H9 (cell line): ENCODE measurements around the gene DYNC2H1. TPM values are rescaled to one million over a fixed set of nuclear protein-coding genes. Genes with fewer than 3 reads are reported as not detected.

Source experiments
- DNase-seq: peaks from one replicate; pipeline ENCODE4 v3.0.0-alpha.2; 2017
- H2AFZ ChIP-seq: one replicate; pipeline ENCODE4 v1.6.1; 2013; ENCODE audit warnings: mild to moderate bottlenecking, low read length, control low read depth, moderate library complexity
- H2AK5ac ChIP-seq: 2 replicates; pipeline ENCODE4 v1.6.1; 2013; ENCODE audit warnings: low read length, control low read depth, mixed read lengths; ENCODE audit not compliant: insufficient read length
- H2BK120ac ChIP-seq: one replicate; pipeline ENCODE4 v1.6.1; 2013; ENCODE audit warnings: low read depth, mild to moderate bottlenecking, low read length, control low read depth, inconsistent platforms; ENCODE audit not compliant: poor library complexity, severe bottlenecking
- H2BK12ac ChIP-seq: 2 replicates; pipeline ENCODE4 v1.6.1; 2013; ENCODE audit warnings: low read length, control low read depth, mixed read lengths, low read depth; ENCODE audit not compliant: insufficient read length
- H2BK15ac ChIP-seq: 2 replicates; pipeline ENCODE4 v1.6.1; 2013; ENCODE audit warnings: low read depth, low read length, control low read depth
- H2BK20ac ChIP-seq: one replicate; pipeline ENCODE4 v1.6.1; 2013; ENCODE audit warnings: low read depth, mild to moderate bottlenecking, low read length, control low read depth, inconsistent platforms; ENCODE audit not compliant: poor library complexity, severe bottlenecking
- H2BK5ac ChIP-seq: 2 replicates; pipeline ENCODE4 v1.6.1; 2013; ENCODE audit warnings: low read length, control low read depth, mixed read lengths; ENCODE audit not compliant: insufficient read length
- H3K14ac ChIP-seq: 2 replicates; pipeline ENCODE4 v1.6.1; 2013; ENCODE audit warnings: low read length, control low read depth; ENCODE audit not compliant: insufficient read depth
- H3K18ac ChIP-seq: 2 replicates; pipeline ENCODE4 v1.6.1; 2013; ENCODE audit warnings: low read depth, mild to moderate bottlenecking, mixed read lengths, low read length, control low read depth; ENCODE audit not compliant: insufficient read length
- H3K23ac ChIP-seq: 2 replicates; pipeline ENCODE4 v1.6.1; 2013; ENCODE audit warnings: low read length, control low read depth, mixed read lengths, low read depth; ENCODE audit not compliant: insufficient read length
- H3K23me2 ChIP-seq: 2 replicates; pipeline ENCODE4 v1.6.1; 2013; ENCODE audit warnings: low read depth, mild to moderate bottlenecking, mixed read lengths, low read length, control low read depth; ENCODE audit not compliant: insufficient read length, poor library complexity, severe bottlenecking
- H3K27ac ChIP-seq: 2 replicates; pipeline ENCODE4 v1.5.1; 2013; ENCODE audit warnings: low read length, control low read depth, mixed read lengths, low read depth; ENCODE audit not compliant: insufficient read length
- H3K27me3 ChIP-seq: 2 replicates; pipeline ENCODE4 v1.6.1; 2013; ENCODE audit warnings: low read length, control low read depth, inconsistent platforms; ENCODE audit not compliant: insufficient read depth
- H3K4ac ChIP-seq: 2 replicates; pipeline ENCODE4 v1.6.1; 2013; ENCODE audit warnings: low read depth, mild to moderate bottlenecking, control low read depth, inconsistent platforms, low read length, moderate library complexity
- H3K4me1 ChIP-seq: 2 replicates; pipeline ENCODE4 v1.6.1; 2013; ENCODE audit warnings: low read length, control low read depth, inconsistent platforms; ENCODE audit not compliant: insufficient read depth
- H3K4me2 ChIP-seq: 2 replicates; pipeline ENCODE4 v1.6.1; 2013; ENCODE audit warnings: low read length, control low read depth, mixed read lengths; ENCODE audit not compliant: insufficient read length, insufficient read depth
- H3K56ac ChIP-seq: 2 replicates; pipeline ENCODE4 v1.6.1; 2013; ENCODE audit warnings: low read depth, mild to moderate bottlenecking, mixed read lengths, low read length, control low read depth; ENCODE audit not compliant: insufficient read length
- H3K79me1 ChIP-seq: 2 replicates; pipeline ENCODE4 v1.6.1; 2013; ENCODE audit warnings: low read depth, mild to moderate bottlenecking, moderate library complexity, low read length, control low read depth, inconsistent platforms; ENCODE audit not compliant: insufficient read depth, poor library complexity, severe bottlenecking
- H3K79me2 ChIP-seq: 2 replicates; pipeline ENCODE4 v1.6.1; 2013; ENCODE audit warnings: low read length, control low read depth, inconsistent platforms; ENCODE audit not compliant: insufficient read depth
- H3K9ac ChIP-seq: 2 replicates; pipeline ENCODE4 v1.6.1; 2013; ENCODE audit warnings: low read length, control low read depth, mixed read lengths; ENCODE audit not compliant: insufficient read length; ENCODE audit errors: extremely low read depth
- H3K9me3 ChIP-seq: one replicate; pipeline ENCODE4 v1.6.1; 2013; ENCODE audit warnings: low read depth, low read length, inconsistent platforms; ENCODE audit not compliant: control insufficient read depth
- H3T11ph ChIP-seq: one replicate; pipeline ENCODE4 v1.6.1; 2013; ENCODE audit warnings: mild to moderate bottlenecking, low read length, control low read depth, inconsistent platforms
- H4K20me1 ChIP-seq: one replicate; pipeline ENCODE4 v1.6.1; 2013; ENCODE audit not compliant: control insufficient read depth, insufficient read length, insufficient read depth
- H4K5ac ChIP-seq: 2 replicates; pipeline ENCODE4 v1.6.1; 2013; ENCODE audit warnings: low read depth, mild to moderate bottlenecking, mixed read lengths, low read length, control low read depth; ENCODE audit not compliant: insufficient read length
- H4K8ac ChIP-seq: replicated peaks from 2 replicates; pipeline ENCODE4 v1.6.1; 2013; ENCODE audit warnings: low read length, control low read depth, mixed read lengths, low read depth; ENCODE audit not compliant: insufficient read length
- H4K91ac ChIP-seq: 2 replicates; pipeline ENCODE4 v1.6.1; 2013; ENCODE audit warnings: low read depth, mild to moderate bottlenecking, moderate library complexity, mixed read lengths, low read length, control low read depth; ENCODE audit not compliant: insufficient read length
- H3K27ac Mint-ChIP-seq, 3 experiments: 2 replicates in 2 of 3; 3 replicates in 1 of 3; pipeline ENCODE4 v1.8.0; 2020 to 2021; ENCODE audit warnings: mixed read lengths in 3 of 3, mild to moderate bottlenecking in 1 of 3, moderate library complexity in 1 of 3
- H3K27me3 Mint-ChIP-seq: 2 replicates; pipeline ENCODE4 v1.8.0; 2021; ENCODE audit warnings: low read depth, mild to moderate bottlenecking, moderate library complexity, mixed read lengths
- H3K36me3 Mint-ChIP-seq, 3 experiments: 2 replicates in 2 of 3; 3 replicates in 1 of 3; pipeline ENCODE4 v1.8.0; 2020 to 2021; ENCODE audit warnings: low read depth in 3 of 3, mixed read lengths in 3 of 3; ENCODE audit not compliant: insufficient read depth in 1 of 3
- H3K4me1 Mint-ChIP-seq, 2 experiments: 2 replicates each; pipeline ENCODE4 v1.8.0; 2020; ENCODE audit warnings: mixed read lengths in 2 of 2
- H3K4me3 Mint-ChIP-seq, 2 experiments: 2 replicates in 1 of 2; 3 replicates in 1 of 2; pipeline ENCODE4 v1.8.0; 2020 to 2021; ENCODE audit warnings: mild to moderate bottlenecking in 2 of 2, mixed read lengths in 2 of 2, moderate library complexity in 1 of 2
- H3K9me3 Mint-ChIP-seq, 2 experiments: 2 replicates in 1 of 2; 3 replicates in 1 of 2; pipeline ENCODE4 v1.8.0; 2020; ENCODE audit warnings: mild to moderate bottlenecking in 2 of 2, mixed read lengths in 2 of 2, moderate library complexity in 1 of 2
- WGBS: extraction: QIAGEN DNeasy Blood & Tissue Kit; methylation state at CpG from one replicate; pipeline ENCODE4 v1.1.7; 2013; ENCODE audit warnings: missing lambda C conversion rate, low lambda C conversion rate, mixed read lengths; ENCODE audit not compliant: insufficient read length; ENCODE audit errors: extremely low coverage; 5-methylcytosine and 5-hydroxymethylcytosine counted together
- total RNA-seq: library from RNA; stranded (reverse); gene quantifications from 2 replicates; pipeline ENCODE4 v1.2.1, GENCODE V29; 2021
- TF ChIP-seq, protein P1 (sequence below): fragments of 200-600 bp; sonication (generic); conservative IDR thresholded peaks from 3 replicates; pipeline ENCODE4 v1.8.0; 2021; ENCODE audit warnings: antibody characterized with exemption, mild to moderate bottlenecking

The DYNC2H1 gene
- total RNA-seq, 1 experiment from 2014 or later: 13.2 TPM

DNA sequence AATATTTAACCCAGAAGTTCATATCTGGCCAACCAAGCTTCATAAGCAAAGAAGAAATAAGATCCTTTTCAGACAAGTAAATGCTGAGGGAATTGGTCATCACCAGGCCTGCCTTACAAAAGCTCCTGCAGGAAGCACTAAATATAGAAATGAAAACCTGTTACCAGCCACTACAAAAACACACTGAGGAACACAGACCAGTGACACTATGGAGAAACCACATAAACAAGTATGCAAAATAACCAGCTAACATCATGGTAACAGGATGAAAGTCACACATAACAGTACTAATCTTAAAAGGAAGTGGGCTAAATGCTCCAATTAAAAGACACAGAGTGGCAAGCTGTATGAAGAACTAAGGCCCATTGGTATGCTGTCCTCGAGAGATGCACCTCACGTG is 311.4 kb downstream of the DYNC2H1 start:
- H3K18ac ChIP-seq: no peak overlapping the region
- no peaks in the 10 kb centered on the region for H3K27me3 ChIP-seq
- H3K4me1 ChIP-seq: no peaks in the 10 kb centered on the region
- no CpG with 5 or more reads among the region's 2 CpGs for WGBS
- no peaks in the 10 kb centered on the region for H3K79me2 ChIP-seq
- peaks cover 0 to 7% of the 10 kb centered on the region in 2 experiments; a peak in 1 of 4 replicates for H3K4me1 Mint-ChIP-seq
- H3K9ac ChIP-seq: no peak overlapping the region
- H3K23ac ChIP-seq: no peak overlapping the region
- H3T11ph ChIP-seq: no peak overlapping the region
- H4K91ac ChIP-seq: no peak overlapping the region
- no peak overlapping the region for H2AK5ac ChIP-seq
- peaks cover 0 to 4% (median 0%) of the 10 kb centered on the region in 3 experiments; a peak in 3 of 7 replicates for H3K36me3 Mint-ChIP-seq
- H3K4ac ChIP-seq: no peak overlapping the region
- H3K27ac ChIP-seq: no peak overlapping the region
- H4K20me1 ChIP-seq: no peaks in the 10 kb centered on the region
- no peak overlapping the region for H3K14ac ChIP-seq
- TF ChIP-seq, protein P1, sequence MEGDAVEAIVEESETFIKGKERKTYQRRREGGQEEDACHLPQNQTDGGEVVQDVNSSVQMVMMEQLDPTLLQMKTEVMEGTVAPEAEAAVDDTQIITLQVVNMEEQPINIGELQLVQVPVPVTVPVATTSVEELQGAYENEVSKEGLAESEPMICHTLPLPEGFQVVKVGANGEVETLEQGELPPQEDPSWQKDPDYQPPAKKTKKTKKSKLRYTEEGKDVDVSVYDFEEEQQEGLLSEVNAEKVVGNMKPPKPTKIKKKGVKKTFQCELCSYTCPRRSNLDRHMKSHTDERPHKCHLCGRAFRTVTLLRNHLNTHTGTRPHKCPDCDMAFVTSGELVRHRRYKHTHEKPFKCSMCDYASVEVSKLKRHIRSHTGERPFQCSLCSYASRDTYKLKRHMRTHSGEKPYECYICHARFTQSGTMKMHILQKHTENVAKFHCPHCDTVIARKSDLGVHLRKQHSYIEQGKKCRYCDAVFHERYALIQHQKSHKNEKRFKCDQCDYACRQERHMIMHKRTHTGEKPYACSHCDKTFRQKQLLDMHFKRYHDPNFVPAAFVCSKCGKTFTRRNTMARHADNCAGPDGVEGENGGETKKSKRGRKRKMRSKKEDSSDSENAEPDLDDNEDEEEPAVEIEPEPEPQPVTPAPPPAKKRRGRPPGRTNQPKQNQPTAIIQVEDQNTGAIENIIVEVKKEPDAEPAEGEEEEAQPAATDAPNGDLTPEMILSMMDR: no peak
- H3K9me3 Mint-ChIP-seq: peaks cover 0 to 2% of the 10 kb centered on the region in 2 experiments; a peak in 2 of 5 replicates
- H2BK15ac ChIP-seq: no peak overlapping the region
- H3K23me2 ChIP-seq: no peaks in the 10 kb centered on the region
- DNase-seq: no peak
- no peak overlapping the region for H4K8ac ChIP-seq
- H3K56ac ChIP-seq: no peak overlapping the region
- no peak overlapping the region for H3K4me3 Mint-ChIP-seq
- H2BK12ac ChIP-seq: no peak overlapping the region
- H3K79me1 ChIP-seq: no peaks in the 10 kb centered on the region
- no peak overlapping the region for H3K27ac Mint-ChIP-seq
- H3K9me3 ChIP-seq: no peaks in the 10 kb centered on the region
- H2BK120ac ChIP-seq: no peak overlapping the region
- H2BK5ac ChIP-seq: no peak overlapping the region
- no peak overlapping the region for H4K5ac ChIP-seq
- no peaks in the 10 kb centered on the region for H3K27me3 Mint-ChIP-seq
- no peak overlapping the region for H2AFZ ChIP-seq
- H2BK20ac ChIP-seq: no peak overlapping the region
- no peak overlapping the region for H3K4me2 ChIP-seq
